HCT116 (cell line): ENCODE measurements around the gene MIEN1. TPM values are rescaled to one million over a fixed set of nuclear protein-coding genes. Genes with fewer than 3 reads are reported as not detected.

ENCODE experiments used
- ATAC-seq: fragments of 200-7000 bp; cut with Tn5 transposase; 2 replicates; pipeline ENCODE4 v1.9.1; 2020; ENCODE audit warnings: mild to moderate bottlenecking, moderate library complexity
- BruUV-seq: library from RNA; stranded (reverse); fragments of 400-500 nt; replicated peaks from 2 replicates; lab custom pipeline; 2021; lab: Mats Ljungman, UMichigan
- CTCF ChIA-PET: fragments of 300-600 bp; sonication (Branson Sonifier 250); formaldehyde crosslinking; loops from one replicate; lab custom pipeline; 2021; ENCODE audit warnings: antibody characterized with exemption; lab: Charles Lee
- POLR2A ChIA-PET: fragments of 300-600, 350-600 bp; sonication (Branson Sonifier 250); formaldehyde crosslinking; loops from one replicate; lab custom pipeline; 2021; ENCODE audit warnings: antibody characterized with exemption; lab: Charles Lee
- RAD21 ChIA-PET, 2 experiments: fragments of 300-600 bp; sonication (Branson Sonifier 250); formaldehyde crosslinking; loops; one replicate each; lab custom pipeline; 2023; ENCODE audit warnings: low total read pairs in 2 of 2; ENCODE audit not compliant: uncharacterized antibody in 2 of 2, unreplicated experiment in 2 of 2, low non-redundant PET in 1 of 2; lab: Charles Lee
- DNase-seq: peaks from one replicate; pipeline ENCODE4 v3.0.0-alpha.2; 2010; ENCODE audit warnings: low read depth, low spot score
- H2AFZ ChIP-seq: fragments of 200-600 bp; shearing (Covaris generic), sonication (generic); 2 replicates; pipeline ENCODE4 v1.6.1; 2017; ENCODE audit warnings: low read depth, mixed run types, mixed read lengths, antibody characterized with exemption, low read length; ENCODE audit not compliant: poor library complexity, severe bottlenecking
- H3K27ac ChIP-seq: 2 replicates; pipeline ENCODE4 v1.5.1; 2012; ENCODE audit warnings: low read depth, low read length
- H3K27me3 ChIP-seq: fragments of 200-600 bp; sonication (generic); 2 replicates; pipeline ENCODE4 v1.6.1; 2016; ENCODE audit warnings: mixed run types, low read length, mixed read lengths; ENCODE audit not compliant: insufficient read depth
- H3K36me3 ChIP-seq, 2 experiments: fragments of 200-500 bp in 1 of 2; fragments of 200-600 bp in 1 of 2; sonication (Bioruptor generic) in 1 of 2; sonication (generic) in 1 of 2; 2 replicates each; pipeline versions ENCODE4 v1.5.1 to v1.6.1; 2014 to 2016; ENCODE audit warnings: low read length in 2 of 2, inconsistent platforms in 1 of 2, mixed read lengths in 1 of 2, mixed run types in 1 of 2; ENCODE audit not compliant: insufficient read depth in 2 of 2, control insufficient read depth in 1 of 2
- H3K4me1 ChIP-seq, 2 experiments: fragments of 200-600 bp in 1 of 2; sonication (generic) in 1 of 2; 2 replicates each; pipeline versions ENCODE4 v1.5.1 to v1.6.1; 2012 to 2017; ENCODE audit warnings: low read length in 2 of 2, inconsistent platforms in 1 of 2, mild to moderate bottlenecking in 1 of 2, mixed read lengths in 1 of 2, mixed run types in 1 of 2, moderate library complexity in 1 of 2; ENCODE audit not compliant: insufficient read depth in 2 of 2, control insufficient read depth in 1 of 2
- H3K4me2 ChIP-seq: fragments of 200-600 bp; sonication (generic); 2 replicates; pipeline ENCODE4 v1.6.1; 2017; ENCODE audit warnings: mixed run types, low read length, mixed read lengths
- H3K4me3 ChIP-seq, 2 experiments: fragments of 200-600 bp in 1 of 2; sonication (generic) in 1 of 2; replicated peaks in 1 of 2; 2 replicates each; pipeline ENCODE4 v1.5.1; 2011 to 2016; ENCODE audit warnings: low read length in 2 of 2, control low read depth in 1 of 2, low read depth in 1 of 2, mild to moderate bottlenecking in 1 of 2, mixed read lengths in 1 of 2, mixed run types in 1 of 2
- H3K79me2 ChIP-seq: fragments of 200-600 bp; sonication (generic); 2 replicates; pipeline ENCODE4 v1.6.1; 2017; ENCODE audit warnings: mild to moderate bottlenecking, mixed run types, low read length, moderate library complexity, mixed read lengths; ENCODE audit not compliant: insufficient read depth
- H3K9ac ChIP-seq: fragments of 200-600 bp; sonication (generic); 2 replicates; pipeline ENCODE4 v1.6.1; 2016; ENCODE audit warnings: low read length, mixed read lengths
- H3K9me2 ChIP-seq: fragments of 200-600 bp; sonication (generic), shearing (Covaris generic); 2 replicates; pipeline ENCODE4 v1.6.1; 2017; ENCODE audit warnings: mixed run types, mild to moderate bottlenecking, moderate library complexity; ENCODE audit not compliant: insufficient read depth
- H3K9me3 ChIP-seq, 2 experiments: fragments of 200-500 bp in 1 of 2; fragments of 200-600 bp in 1 of 2; sonication (Bioruptor generic) in 1 of 2; sonication (generic) in 1 of 2; 2 replicates each; pipeline ENCODE4 v1.6.1; 2014 to 2017; ENCODE audit warnings: low read length in 2 of 2, mixed read lengths in 2 of 2, inconsistent platforms in 1 of 2, low read depth in 1 of 2, mild to moderate bottlenecking in 1 of 2, mixed run types in 1 of 2, moderate library complexity in 1 of 2; ENCODE audit not compliant: control insufficient read depth in 1 of 2, insufficient read depth in 1 of 2
- H4K20me1 ChIP-seq: fragments of 200-600 bp; sonication (generic), shearing (Covaris generic); 2 replicates; pipeline ENCODE4 v1.6.1; 2017; ENCODE audit warnings: mixed run types, mild to moderate bottlenecking, moderate library complexity; ENCODE audit not compliant: insufficient read depth
- CBX3 ChIP-seq: IDR thresholded peaks from 2 replicates; pipeline ENCODE4 v1.6.1; 2012; ENCODE audit warnings: low read depth
- CEBPB ChIP-seq: IDR thresholded peaks from 2 replicates; pipeline ENCODE4 v1.6.1; 2012; ENCODE audit warnings: low read depth
- EGR1 ChIP-seq: IDR thresholded peaks from 2 replicates; pipeline ENCODE4 v1.6.1; 2012; ENCODE audit warnings: low read depth
- ELF1 ChIP-seq: IDR thresholded peaks from 2 replicates; pipeline ENCODE4 v1.6.1; 2012; ENCODE audit warnings: low read depth, borderline replicate concordance
- EZH2 ChIP-seq: fragments of 200-600 bp; sonication (generic); IDR thresholded peaks from 2 replicates; pipeline ENCODE4 v1.6.1; 2017; ENCODE audit warnings: antibody characterized with exemption, mixed run types
- FOSL1 ChIP-seq: IDR thresholded peaks from 2 replicates; pipeline ENCODE4 v1.6.1; 2012; ENCODE audit warnings: low read depth
- POLR2AphosphoS5 ChIP-seq: IDR thresholded peaks from 2 replicates; pipeline ENCODE4 v1.6.1; 2011; ENCODE audit warnings: mild to moderate bottlenecking, low read depth, low read length, moderate library complexity
- SIN3A ChIP-seq: IDR thresholded peaks from 2 replicates; pipeline ENCODE4 v1.6.1; 2012; ENCODE audit warnings: low read depth
- SP1 ChIP-seq: IDR thresholded peaks from 2 replicates; pipeline ENCODE4 v1.6.1; 2012; ENCODE audit warnings: low read depth
- SRF ChIP-seq: IDR thresholded peaks from 2 replicates; pipeline ENCODE4 v1.6.1; 2012; ENCODE audit warnings: low read depth
- TCF7L2 ChIP-seq: IDR thresholded peaks from 2 replicates; pipeline ENCODE4 v1.7.0; 2011; ENCODE audit warnings: borderline replicate concordance, inconsistent platforms; ENCODE audit not compliant: insufficient read depth, insufficient read length; ENCODE audit errors: extremely low read depth
- YY1 ChIP-seq: IDR thresholded peaks from 2 replicates; pipeline ENCODE4 v1.6.1; 2011; ENCODE audit warnings: low read length, low read depth, moderate library complexity, mild to moderate bottlenecking; ENCODE audit not compliant: insufficient replicate concordance; ENCODE audit errors: extremely low read depth
- ZBTB33 ChIP-seq: IDR thresholded peaks from 2 replicates; pipeline ENCODE4 v1.6.1; 2011; ENCODE audit warnings: mild to moderate bottlenecking, low read length, moderate library complexity; ENCODE audit not compliant: insufficient replicate concordance; ENCODE audit errors: extremely low read depth
- ZFX ChIP-seq: fragments of 450-650 bp; IDR thresholded peaks from 2 replicates; pipeline ENCODE4 v1.6.1; 2017
- ZNF274 ChIP-seq: fragments of 200-500 bp; sonication (Bioruptor generic); IDR thresholded peaks from 2 replicates; pipeline ENCODE4 v1.6.1; 2014; ENCODE audit warnings: mild to moderate bottlenecking, low read depth, low read length, inconsistent platforms
- intact Hi-C: fragments of 100-400 bp; cut with micrococcal nuclease; formaldehyde crosslinking; loops from 2 replicates; pipeline ENCODE4 v1.10.0; 2022
- total RNA-seq: library from RNA; stranded (reverse); gene quantifications from one replicate; pipeline ENCODE4 v1.2.1, GENCODE V29; 2021; ENCODE audit not compliant: unreplicated experiment
- TF ChIP-seq, protein P1 (sequence below): IDR thresholded peaks from 2 replicates; pipeline ENCODE4 v1.6.1; 2012
- TF ChIP-seq, protein P2 (sequence below), 3 experiments: fragments of 200-600 bp in 1 of 3; sonication (generic) in 1 of 3; IDR thresholded peaks in 2 of 3; conservative IDR thresholded peaks in 1 of 3; 2 replicates each; pipeline ENCODE4 v1.5.1; 2012 to 2017; ENCODE audit warnings: low read depth in 2 of 3, low read length in 2 of 3, antibody characterized with exemption in 1 of 3, borderline replicate concordance in 1 of 3, control low read depth in 1 of 3, mild to moderate bottlenecking in 1 of 3, mixed read lengths in 1 of 3, mixed run types in 1 of 3, moderate library complexity in 1 of 3; ENCODE audit not compliant: insufficient read depth in 1 of 3

Gene MIEN1
- total RNA-seq, 1 experiment from 2014 or later: 73.9 TPM

GRCh38 chr17:39683295-39683939 lies 46.9 kb downstream of the MIEN1 start:
- Histone ChIP-seq H3K36me3 (no peaks in the 10 kb centered on the region), H2AFZ (no peak overlapping the region), H3K4me2 (no peak overlapping the region), H3K9ac (no peak overlapping the region), H3K79me2 (no peaks in the 10 kb centered on the region), H3K4me1 (peaks cover 5 to 11% of the 10 kb centered on the region in 2 experiments; a peak in 3 of 4 replicates), H4K20me1 (no peaks in the 10 kb centered on the region), H3K9me2 (no peaks in the 10 kb centered on the region), H3K27ac (no peak overlapping the region), H3K9me3 (no peaks in the 10 kb centered on the region), H3K4me3 (no peak overlapping the region), H3K27me3 (no peaks in the 10 kb centered on the region)
- CTCF ChIA-PET: no interaction called here
- no TSS peak for BruUV-seq
- RAD21 ChIA-PET: no interaction called here
- intact Hi-C loops: no loop called here
- TF ChIP-seq ZBTB33: no peak
- no peak for TF ChIP-seq SP1
- TF ChIP-seq POLR2AphosphoS5: no peak
- TF ChIP-seq, protein P1, sequence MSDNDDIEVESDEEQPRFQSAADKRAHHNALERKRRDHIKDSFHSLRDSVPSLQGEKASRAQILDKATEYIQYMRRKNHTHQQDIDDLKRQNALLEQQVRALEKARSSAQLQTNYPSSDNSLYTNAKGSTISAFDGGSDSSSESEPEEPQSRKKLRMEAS: no peak
- no peak for TF ChIP-seq FOSL1
- no peak for TF ChIP-seq TCF7L2
- TF ChIP-seq, protein P2, sequence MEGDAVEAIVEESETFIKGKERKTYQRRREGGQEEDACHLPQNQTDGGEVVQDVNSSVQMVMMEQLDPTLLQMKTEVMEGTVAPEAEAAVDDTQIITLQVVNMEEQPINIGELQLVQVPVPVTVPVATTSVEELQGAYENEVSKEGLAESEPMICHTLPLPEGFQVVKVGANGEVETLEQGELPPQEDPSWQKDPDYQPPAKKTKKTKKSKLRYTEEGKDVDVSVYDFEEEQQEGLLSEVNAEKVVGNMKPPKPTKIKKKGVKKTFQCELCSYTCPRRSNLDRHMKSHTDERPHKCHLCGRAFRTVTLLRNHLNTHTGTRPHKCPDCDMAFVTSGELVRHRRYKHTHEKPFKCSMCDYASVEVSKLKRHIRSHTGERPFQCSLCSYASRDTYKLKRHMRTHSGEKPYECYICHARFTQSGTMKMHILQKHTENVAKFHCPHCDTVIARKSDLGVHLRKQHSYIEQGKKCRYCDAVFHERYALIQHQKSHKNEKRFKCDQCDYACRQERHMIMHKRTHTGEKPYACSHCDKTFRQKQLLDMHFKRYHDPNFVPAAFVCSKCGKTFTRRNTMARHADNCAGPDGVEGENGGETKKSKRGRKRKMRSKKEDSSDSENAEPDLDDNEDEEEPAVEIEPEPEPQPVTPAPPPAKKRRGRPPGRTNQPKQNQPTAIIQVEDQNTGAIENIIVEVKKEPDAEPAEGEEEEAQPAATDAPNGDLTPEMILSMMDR (IDR thresholded peaks at IDR 0.05 in 2 of 3, conservative IDR thresholded peaks at IDR 0.05 in 1 of 3; ENCODE audit: borderline replicate concordance in 1 of 3, insufficient read depth in 1 of 3, low read depth in 2 of 3, low read length in 2 of 3): no peak
- TF ChIP-seq SRF: no peak
- TF ChIP-seq SIN3A: no peak
- TF ChIP-seq ELF1: no peak
- TF ChIP-seq EGR1: no peak
- no peak for TF ChIP-seq CBX3
- no peak for TF ChIP-seq YY1
- TF ChIP-seq EZH2: no peak
- no peak for TF ChIP-seq ZNF274
- no peak for TF ChIP-seq CEBPB
- TF ChIP-seq ZFX: no peak
- DNase-seq (no peak), ATAC-seq (no peak)
- POLR2A ChIA-PET: no interaction called here
